GM18907 (cell line): ENCODE measurements around the gene SLC5A1.
"Not testable (repeated sequence)": the region's sequence is repeated elsewhere in the genome, so short reads cannot be mapped to it uniquely, and the experiment has no call there.

Experiments
- ATAC-seq: cut with Tn5 transposase; IDR thresholded peaks from one replicate; pipeline ENCODE4 v1.9.1; 2021; ENCODE audit warnings: mild to moderate bottlenecking, moderate library complexity; ENCODE audit not compliant: unreplicated experiment

Gene SLC5A1

GRCh38 chr22:32083814-32084213 lies 40.8 kb downstream of the SLC5A1 start:
- no peak for ATAC-seq

GRCh38 chr22:32088084-32088483 lies 45.0 kb downstream of the SLC5A1 start:
- ATAC-seq = no peak

- ATAC-seq = no peak
Observed at GRCh38 chr22:32097018-32097417, 54.0 kb downstream of the SLC5A1 start.

GRCh38 chr22:32097881-32098499 lies 54.9 kb downstream of the SLC5A1 start:
- no peak for ATAC-seq

GRCh38 chr22:32100711-32101110 lies 57.6 kb downstream of the SLC5A1 start:
- ATAC-seq = no peak

GRCh38 chr22:32103658-32104315 lies 60.7 kb downstream of the SLC5A1 start:
- ATAC-seq = no peak

GRCh38 chr22:32106930-32107329 lies 63.9 kb downstream of the SLC5A1 start:
- ATAC-seq = no peak

- no peak for ATAC-seq
Observed at GRCh38 chr22:32112380-32112779, 69.3 kb downstream of the SLC5A1 start.

GRCh38 chr22:32119568-32120235 lies 76.6 kb downstream of the SLC5A1 start:
- ATAC-seq = no peak

GRCh38 chr22:32120603-32121002 lies 77.5 kb downstream of the SLC5A1 start:
- ATAC-seq = no peak

- no peak for ATAC-seq
Observed at GRCh38 chr22:32122899-32123298, 79.8 kb downstream of the SLC5A1 start.

- no peak for ATAC-seq
Observed at GRCh38 chr22:32123657-32124056, 80.6 kb downstream of the SLC5A1 start.

GRCh38 chr22:32127904-32128303 lies 84.8 kb downstream of the SLC5A1 start:
- ATAC-seq = no peak

GRCh38 chr22:32130464-32130863 lies 87.4 kb downstream of the SLC5A1 start:
- ATAC-seq = no peak

GRCh38 chr22:32132126-32132525 lies 89.1 kb downstream of the SLC5A1 start:
- ATAC-seq = no peak

- no peak for ATAC-seq
Observed at GRCh38 chr22:32132783-32133182, 89.7 kb downstream of the SLC5A1 start.

GRCh38 chr22:32134796-32135195 lies 91.7 kb downstream of the SLC5A1 start:
- not testable (repeated sequence) for ATAC-seq

GRCh38 chr22:32135958-32136357 lies 92.9 kb downstream of the SLC5A1 start:
- ATAC-seq = not testable (repeated sequence)

GRCh38 chr22:32136881-32137280 lies 93.8 kb downstream of the SLC5A1 start:
- ATAC-seq = not testable (repeated sequence)

- not testable (repeated sequence) for ATAC-seq
Observed at GRCh38 chr22:32137731-32138324, 94.8 kb downstream of the SLC5A1 start.

GRCh38 chr22:32138576-32138975 lies 95.5 kb downstream of the SLC5A1 start:
- ATAC-seq = not testable (repeated sequence)

- ATAC-seq = not testable (repeated sequence)
Observed at GRCh38 chr22:32140688-32141087, 97.6 kb downstream of the SLC5A1 start.
